Adrenal gland (tissue), 12 donors: ENCODE results near the gene RTRAF. TPM values are rescaled to one million over a fixed set of nuclear protein-coding genes. Genes with fewer than 3 reads are reported as not detected.

Source experiments
- DNase-seq, 7 donors: peaks; one replicate each; pipeline ENCODE4 v3.0.0-alpha.2; 2019 to 2020
- H3K27ac ChIP-seq, 5 donors: fragments of 200-600 bp; sonication (generic) in 4 of 5; 1 replicate in 3 of 5; 2 replicates in 2 of 5; pipeline versions ENCODE4 v1.5.1 to v1.8.0; 2016 to 2020; ENCODE audit warnings: mild to moderate bottlenecking in 1 of 5
- H3K27me3 ChIP-seq: fragments of 200-600 bp; 2 replicates; pipeline ENCODE4 v1.8.0; 2021
- H3K36me3 ChIP-seq, 2 donors: fragments of 200-600 bp; replicated peaks in 1 of 2; 1 replicate in 1 of 2; 2 replicates in 1 of 2; pipeline versions ENCODE4 v1.5.1 to v1.8.0; 2018 to 2022
- H3K4me1 ChIP-seq, 2 donors: fragments of 200-600 bp; replicated peaks in 1 of 2; 1 replicate in 1 of 2; 2 replicates in 1 of 2; pipeline versions ENCODE4 v1.5.1 to v1.8.0; 2018 to 2021
- H3K4me3 ChIP-seq, 4 donors: fragments of 200-600 bp; sonication (generic) in 3 of 4; one replicate each; pipeline ENCODE4 v1.5.1; 2016 to 2018
- H3K9me3 ChIP-seq, 3 donors: fragments of 200-600 bp; sonication (generic) in 1 of 3; replicated peaks in 1 of 3; 1 replicate in 2 of 3; 2 replicates in 1 of 3; pipeline versions ENCODE4 v1.5.1 to v1.8.0; 2016 to 2021
- CTCF ChIP-seq, 6 experiments: fragments of 450-650 bp in 4 of 6; fragments of 200-600 bp in 2 of 6; sonication (generic) in 1 of 6; IDR thresholded peaks; 1 replicate in 5 of 6; 2 replicates in 1 of 6; pipeline versions ENCODE4 v1.5.1 to v1.8.0; 2016 to 2021; ENCODE audit warnings: antibody characterized with exemption in 6 of 6, mild to moderate bottlenecking in 2 of 6, moderate library complexity in 1 of 6
- POLR2A ChIP-seq, 2 donors: fragments of 450-650 bp; IDR thresholded peaks; one replicate each; pipeline ENCODE4 v1.6.1; 2017; ENCODE audit warnings: antibody characterized with exemption in 2 of 2, mild to moderate bottlenecking in 2 of 2, moderate library complexity in 1 of 2
- WGBS, 4 donors: extraction: QIAGEN DNeasy Blood & Tissue Kit in 2 of 4; methylation state at CpG; one replicate each; pipeline versions ENCODE4 v1.1.5 to v1.1.7; 2013 to 2017; 5-methylcytosine and 5-hydroxymethylcytosine counted together
- intact Hi-C, 2 donors: fragments of 100-400 bp; cut with DNase I; formaldehyde crosslinking; loops; one replicate each; pipeline versions ENCODE4 v1.14.1 to v1.15.0; 2022 to 2023
- polyA plus RNA-seq, 3 donors: library from polyadenylated mRNA; stranded (reverse); fragments of 200-250 nt in 2 of 3; fragments of 350-450 nt in 1 of 3; fragmentation: Illumina TruSeq in 1 of 3; extraction: RNeasy Lipid Tissue Mini Kit (QIAGEN cat#74804) in 1 of 3; gene quantifications; one replicate each; pipeline ENCODE4 v1.2.3, GENCODE V29; 2013 to 2014
- total RNA-seq, 9 donors: library from RNA; depleted of rRNA in 4 of 9; stranded (reverse); fragments of >200 nt in 4 of 9; fragments of 120-200 nt in 1 of 9; fragmentation: NEBNext Ultra II Directional in 1 of 9; extraction: Animal tissue kit (Norgen Biotek cat#: 25700) in 1 of 9; gene quantifications; one replicate each; pipeline versions ENCODE4 v1.1.0 to v1.2.4, GENCODE V29; 2013 to 2023
- donor health status: healthy with polysubstance abuse.
- donor health status: Bipolar disorder and iron deficiency.
- donor health status: DM: yes; HTN: yes; CAD: no.
- donor health status: DM: no; HTN: no; CAD: no.
- donor health status: DM: no; HTN: no; CAD: no.
- donor health status: DM: yes; HTN: yes; CAD: no.

The RTRAF gene
- total and polyA plus RNA-seq, 12 donors = 12.9 to 308 (median 168) TPM

DNA sequence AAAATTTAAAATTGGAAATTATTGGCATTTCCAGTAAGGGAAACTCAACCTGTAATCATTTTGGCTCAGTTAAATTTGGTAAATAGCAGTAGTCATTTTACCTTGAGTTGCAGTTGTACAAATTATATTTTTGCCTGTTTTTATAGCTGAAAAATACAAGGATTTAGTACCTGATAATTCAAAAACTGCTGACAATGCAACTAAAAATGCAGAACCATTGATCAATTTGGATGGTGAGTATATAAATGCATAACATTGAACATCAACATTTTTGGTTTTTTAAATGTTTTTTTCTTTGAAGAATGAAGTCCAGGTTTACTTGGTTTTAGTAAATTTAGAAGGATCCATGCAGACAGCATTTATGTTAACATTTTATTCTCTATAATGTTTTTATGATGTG lies 9.0 kb downstream of the RTRAF start:
- intact Hi-C loops = no loop called here
- H3K4me3 ChIP-seq = no peak overlapping the region
- H3K9me3 ChIP-seq = no peaks in the 10 kb centered on the region
- TF ChIP-seq CTCF (IDR thresholded peaks at IDR 0.05) = no peak
- TF ChIP-seq POLR2A (IDR thresholded peaks at IDR 0.05) = no peak
- no peak for DNase-seq
- H3K36me3 ChIP-seq = peaks cover 0 to 51% of the 10 kb centered on the region in 2 donors
- peaks cover 0 to 26% of the 10 kb centered on the region in 2 donors for H3K4me1 ChIP-seq
- H3K27me3 ChIP-seq = no peaks in the 10 kb centered on the region
- H3K27ac ChIP-seq = no peak overlapping the region

DNA sequence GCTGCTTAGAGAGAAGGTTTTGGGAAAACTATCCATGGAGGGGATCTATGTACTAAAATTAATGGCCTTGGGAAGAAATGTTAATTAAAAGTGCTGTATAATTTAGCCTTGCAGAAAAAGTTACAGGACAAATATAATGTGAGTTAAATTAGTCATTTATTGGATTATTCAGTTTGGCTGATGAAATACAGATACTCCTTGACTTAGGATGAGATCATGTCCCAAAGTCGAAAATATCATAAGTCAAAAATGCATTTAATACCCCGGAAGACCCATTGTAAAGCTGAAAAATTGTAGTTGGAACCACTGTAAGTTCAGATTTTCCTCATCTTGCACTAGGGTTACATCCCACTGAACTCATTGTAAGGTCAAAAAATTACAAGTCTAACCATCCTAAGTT lies 9.7 kb downstream of the RTRAF start:
- intact Hi-C loops = no loop called here
- no peak overlapping the region for H3K27ac ChIP-seq
- no peaks in the 10 kb centered on the region for H3K27me3 ChIP-seq
- TF ChIP-seq POLR2A (IDR thresholded peaks at IDR 0.05) (no peak), CTCF (IDR thresholded peaks at IDR 0.05) (no peak)
- no peak overlapping the region for H3K4me3 ChIP-seq
- no peak for DNase-seq
- H3K9me3 ChIP-seq = no peaks in the 10 kb centered on the region
- 73 to 85% (median 78%) methylated on average over 2 of the region's 2 CpGs for WGBS, 4 donors
- H3K4me1 ChIP-seq = peaks cover 0 to 28% of the 10 kb centered on the region in 2 donors
- H3K36me3 ChIP-seq = peaks cover 0 to 44% of the 10 kb centered on the region in 2 donors

DNA sequence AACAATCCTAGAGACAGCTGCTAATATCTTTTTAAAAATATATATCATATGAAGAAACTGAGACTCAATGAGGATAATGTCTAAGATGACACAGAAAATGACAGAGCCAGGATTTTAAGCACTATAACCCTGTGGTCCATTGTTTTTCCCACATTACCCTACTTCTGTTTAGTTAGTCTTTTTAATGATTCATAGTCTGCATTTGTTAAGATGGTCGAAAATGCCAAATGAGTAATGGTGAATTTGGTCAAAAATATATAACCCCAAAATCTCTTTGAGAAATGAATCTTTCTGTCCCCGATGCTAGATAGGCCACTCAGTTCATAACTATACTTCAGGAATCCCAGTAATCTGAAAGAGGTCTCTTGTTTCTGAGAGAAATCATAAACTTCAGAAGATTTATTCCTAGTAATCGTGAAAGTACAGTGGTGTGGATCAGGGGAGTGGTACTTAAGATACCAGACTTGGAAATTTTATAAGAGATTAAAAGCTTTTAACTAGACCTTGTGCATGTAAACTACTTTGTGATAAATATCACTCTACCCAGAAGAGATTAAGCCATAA lies 10.8 kb downstream of the RTRAF start:
- no peak overlapping the region for H3K4me3 ChIP-seq
- WGBS, 4 donors = 53 to 58% (median 56%) methylated on average over 3 of the region's 3 CpGs
- H3K27me3 ChIP-seq = no peaks in the 10 kb centered on the region
- no peak overlapping the region for H3K27ac ChIP-seq
- H3K4me1 ChIP-seq = peaks cover 0 to 28% of the 10 kb centered on the region in 2 donors
- no peaks in the 10 kb centered on the region for H3K9me3 ChIP-seq
- no peak for DNase-seq
- intact Hi-C loops = no loop called here
- peaks cover 0 to 44% of the 10 kb centered on the region in 2 donors for H3K36me3 ChIP-seq
- no peak for TF ChIP-seq POLR2A (IDR thresholded peaks at IDR 0.05)
- no peak for TF ChIP-seq CTCF (IDR thresholded peaks at IDR 0.05)

- 76 to 83% (median 78%) methylated on average over 3 of the region's 3 CpGs for WGBS, 4 donors
- TF ChIP-seq CTCF (IDR thresholded peaks at IDR 0.05) (no peak), POLR2A (IDR thresholded peaks at IDR 0.05) (no peak)
- peaks cover 0 to 45% of the 10 kb centered on the region in 2 donors for H3K36me3 ChIP-seq
- H3K4me3 ChIP-seq = no peak overlapping the region
- intact Hi-C loops = no loop called here
- H3K9me3 ChIP-seq = no peaks in the 10 kb centered on the region
- no peak for DNase-seq
- H3K27me3 ChIP-seq = no peaks in the 10 kb centered on the region
- peaks cover 0 to 28% of the 10 kb centered on the region in 2 donors for H3K4me1 ChIP-seq
- H3K27ac ChIP-seq = no peak overlapping the region
These were observed 11.3 kb downstream of the RTRAF start for GRCh38 chr14:52000696-52001095.
